ENCODE measurements around the gene TRPC6. TPM values are rescaled to one million over a fixed set of nuclear protein-coding genes. Genes with fewer than 3 reads are reported as not detected.
"Not testable (repeated sequence)": the region's sequence is repeated elsewhere in the genome, so short reads cannot be mapped to it uniquely, and the experiment has no call there.

The TRPC6 gene
- total RNA-seq, 1 donor from 2014 or later, result 0.51 TPM

- no peak overlapping the region for H3K27ac Mint-ChIP-seq (ENCODE audit: unreplicated experiment)
- H3K4me1 Mint-ChIP-seq (ENCODE audit: unreplicated experiment), result no peaks in the 10 kb centered on the region
- peaks cover 3% of the 10 kb centered on the region for H3K27me3 Mint-ChIP-seq (ENCODE audit: unreplicated experiment)
- no peak overlapping the region for H3K4me3 Mint-ChIP-seq (ENCODE audit: unreplicated experiment)
- TF ChIP-seq, protein P1, sequence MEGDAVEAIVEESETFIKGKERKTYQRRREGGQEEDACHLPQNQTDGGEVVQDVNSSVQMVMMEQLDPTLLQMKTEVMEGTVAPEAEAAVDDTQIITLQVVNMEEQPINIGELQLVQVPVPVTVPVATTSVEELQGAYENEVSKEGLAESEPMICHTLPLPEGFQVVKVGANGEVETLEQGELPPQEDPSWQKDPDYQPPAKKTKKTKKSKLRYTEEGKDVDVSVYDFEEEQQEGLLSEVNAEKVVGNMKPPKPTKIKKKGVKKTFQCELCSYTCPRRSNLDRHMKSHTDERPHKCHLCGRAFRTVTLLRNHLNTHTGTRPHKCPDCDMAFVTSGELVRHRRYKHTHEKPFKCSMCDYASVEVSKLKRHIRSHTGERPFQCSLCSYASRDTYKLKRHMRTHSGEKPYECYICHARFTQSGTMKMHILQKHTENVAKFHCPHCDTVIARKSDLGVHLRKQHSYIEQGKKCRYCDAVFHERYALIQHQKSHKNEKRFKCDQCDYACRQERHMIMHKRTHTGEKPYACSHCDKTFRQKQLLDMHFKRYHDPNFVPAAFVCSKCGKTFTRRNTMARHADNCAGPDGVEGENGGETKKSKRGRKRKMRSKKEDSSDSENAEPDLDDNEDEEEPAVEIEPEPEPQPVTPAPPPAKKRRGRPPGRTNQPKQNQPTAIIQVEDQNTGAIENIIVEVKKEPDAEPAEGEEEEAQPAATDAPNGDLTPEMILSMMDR (IDR thresholded peaks at IDR 0.05; ENCODE audit: unreplicated experiment), result no peak
- H3K9me3 Mint-ChIP-seq (ENCODE audit: unreplicated experiment), result no peaks in the 10 kb centered on the region
- H3K36me3 Mint-ChIP-seq (ENCODE audit: low read depth, unreplicated experiment), result no peaks in the 10 kb centered on the region
- DNase-seq (ENCODE audit: low spot score), result no peak
Observed at GRCh38 chr11:101444164-101444563, 139.6 kb downstream of the TRPC6 start.

DNA sequence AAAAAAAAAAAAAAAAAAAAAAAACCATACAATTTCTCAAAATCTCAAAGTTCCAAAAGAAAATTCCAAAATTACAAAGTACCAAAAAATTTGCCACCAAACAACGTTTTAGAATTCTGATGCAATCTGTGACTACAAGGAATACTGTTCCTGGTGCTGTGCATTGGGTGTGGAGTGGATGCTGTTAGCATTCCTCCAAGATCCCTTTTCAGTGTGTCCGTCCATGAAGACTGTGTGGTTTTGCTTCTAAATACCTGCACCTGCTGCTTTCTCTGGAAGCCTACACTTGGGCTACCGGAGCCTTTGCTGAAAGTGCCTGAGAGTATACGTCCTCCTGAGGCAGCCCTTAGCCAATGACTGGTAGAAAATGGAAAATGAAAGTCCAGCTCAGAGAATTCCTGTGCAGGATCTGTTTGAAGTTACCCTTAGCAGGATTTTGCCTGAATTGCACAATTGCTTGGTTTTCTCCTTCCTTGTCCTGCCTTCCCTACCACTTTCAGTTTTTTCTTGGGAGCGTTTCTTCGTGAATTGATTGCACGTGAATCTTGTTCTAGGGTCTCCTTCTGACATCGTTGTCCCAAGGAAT lies 140.8 kb downstream of the TRPC6 start:
- H3K9me3 Mint-ChIP-seq (ENCODE audit: unreplicated experiment), result no peaks in the 10 kb centered on the region
- no peak overlapping the region for H3K4me3 Mint-ChIP-seq (ENCODE audit: unreplicated experiment)
- TF ChIP-seq, protein P1 (IDR thresholded peaks at IDR 0.05; ENCODE audit: unreplicated experiment), result no peak
- H3K36me3 Mint-ChIP-seq (ENCODE audit: low read depth, unreplicated experiment), result no peaks in the 10 kb centered on the region
- no peak for DNase-seq (ENCODE audit: low spot score)
- no peaks in the 10 kb centered on the region for H3K4me1 Mint-ChIP-seq (ENCODE audit: unreplicated experiment)
- no peak overlapping the region for H3K27ac Mint-ChIP-seq (ENCODE audit: unreplicated experiment)
- peaks cover 5% of the 10 kb centered on the region for H3K27me3 Mint-ChIP-seq (ENCODE audit: unreplicated experiment)

DNA sequence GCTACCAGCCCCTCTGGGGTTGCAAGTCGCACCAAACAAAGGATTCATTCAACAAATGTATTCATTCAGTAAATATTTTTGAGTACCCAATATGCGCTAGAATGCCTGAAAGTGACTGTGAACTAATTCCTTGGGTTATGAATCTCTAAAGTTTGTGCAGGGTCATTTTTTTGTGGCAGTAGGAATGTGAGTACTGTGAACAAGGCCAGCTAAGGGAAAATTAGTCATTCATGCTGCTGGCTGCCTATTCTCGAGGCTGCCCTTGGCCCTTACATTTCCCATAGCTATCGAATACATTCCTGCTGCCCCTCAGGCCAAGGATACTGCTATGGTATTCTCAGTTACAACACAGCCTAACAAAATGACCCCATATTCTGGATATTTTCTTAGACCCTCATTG lies 141.6 kb downstream of the TRPC6 start:
- no peaks in the 10 kb centered on the region for H3K4me1 Mint-ChIP-seq (ENCODE audit: unreplicated experiment)
- TF ChIP-seq, protein P1 (IDR thresholded peaks at IDR 0.05; ENCODE audit: unreplicated experiment), result no peak
- H3K36me3 Mint-ChIP-seq (ENCODE audit: low read depth, unreplicated experiment), result no peaks in the 10 kb centered on the region
- no peaks in the 10 kb centered on the region for H3K9me3 Mint-ChIP-seq (ENCODE audit: unreplicated experiment)
- DNase-seq (ENCODE audit: low spot score), result no peak
- H3K27me3 Mint-ChIP-seq (ENCODE audit: unreplicated experiment), result peaks cover 5% of the 10 kb centered on the region
- no peak overlapping the region for H3K4me3 Mint-ChIP-seq (ENCODE audit: unreplicated experiment)
- no peak overlapping the region for H3K27ac Mint-ChIP-seq (ENCODE audit: unreplicated experiment)

GRCh38 chr11:101441747-101442146 lies 142.1 kb downstream of the TRPC6 start:
- no peaks in the 10 kb centered on the region for H3K9me3 Mint-ChIP-seq (ENCODE audit: unreplicated experiment)
- no peak overlapping the region for H3K4me3 Mint-ChIP-seq (ENCODE audit: unreplicated experiment)
- DNase-seq (ENCODE audit: low spot score), result no peak
- H3K4me1 Mint-ChIP-seq (ENCODE audit: unreplicated experiment), result no peaks in the 10 kb centered on the region
- TF ChIP-seq, protein P1 (IDR thresholded peaks at IDR 0.05; ENCODE audit: unreplicated experiment), result no peak
- H3K27ac Mint-ChIP-seq (ENCODE audit: unreplicated experiment), result no peak overlapping the region
- peaks cover 5% of the 10 kb centered on the region for H3K27me3 Mint-ChIP-seq (ENCODE audit: unreplicated experiment)
- H3K36me3 Mint-ChIP-seq (ENCODE audit: low read depth, unreplicated experiment), result no peaks in the 10 kb centered on the region

DNA sequence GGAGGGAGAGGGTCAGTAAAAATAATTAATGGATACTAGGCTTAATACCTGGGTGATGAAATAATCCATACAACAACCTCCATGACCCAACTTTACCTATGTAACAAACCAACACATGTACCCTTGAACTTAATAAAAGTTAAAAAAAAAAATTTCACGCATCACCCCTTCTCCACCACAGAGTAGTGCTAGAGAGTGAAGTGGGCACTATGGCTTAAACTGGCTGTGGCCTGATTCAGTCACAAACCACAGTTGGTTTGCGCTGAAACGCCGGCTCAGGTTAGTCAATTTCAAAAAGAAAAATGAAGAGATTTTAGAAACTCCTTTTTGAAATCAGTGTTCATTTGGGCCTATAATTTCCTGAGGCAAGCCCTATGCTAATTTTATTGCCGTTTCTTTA lies 144.3 kb downstream of the TRPC6 start:
- no peaks in the 10 kb centered on the region for H3K36me3 Mint-ChIP-seq (ENCODE audit: low read depth, unreplicated experiment)

DNA sequence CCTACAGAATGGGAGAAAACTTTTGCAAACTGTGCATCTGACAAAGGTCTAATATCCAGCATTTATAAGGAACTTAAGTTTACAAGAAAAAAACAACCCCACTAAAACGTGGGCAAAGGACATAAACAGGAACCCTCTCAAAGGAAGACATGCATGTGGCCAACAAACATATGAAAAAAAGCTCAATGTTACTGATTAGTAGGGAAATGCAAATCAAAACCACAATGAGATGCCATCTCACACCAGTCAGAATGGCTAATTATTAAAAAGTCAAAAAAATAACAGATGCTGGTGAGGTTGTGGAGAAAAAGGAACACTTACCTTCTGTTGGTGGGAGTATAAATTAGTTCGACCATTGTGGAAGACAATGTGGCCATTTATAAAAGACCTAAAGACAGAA lies 145.1 kb downstream of the TRPC6 start:
- not testable (repeated sequence) for H3K36me3 Mint-ChIP-seq (ENCODE audit: low read depth, unreplicated experiment); H3K9me3 Mint-ChIP-seq (ENCODE audit: unreplicated experiment); H3K4me3 Mint-ChIP-seq (ENCODE audit: unreplicated experiment); H3K27me3 Mint-ChIP-seq (ENCODE audit: unreplicated experiment); H3K27ac Mint-ChIP-seq (ENCODE audit: unreplicated experiment); DNase-seq (ENCODE audit: low spot score); H3K4me1 Mint-ChIP-seq (ENCODE audit: unreplicated experiment)

More for the DNA sequence above, 144.3 kb downstream of the TRPC6 start:
- H3K4me3 Mint-ChIP-seq (ENCODE audit: unreplicated experiment), result no peak overlapping the region
- no peak overlapping the region for H3K27ac Mint-ChIP-seq (ENCODE audit: unreplicated experiment)
- H3K4me1 Mint-ChIP-seq (ENCODE audit: unreplicated experiment), result no peaks in the 10 kb centered on the region
- H3K9me3 Mint-ChIP-seq (ENCODE audit: unreplicated experiment), result no peaks in the 10 kb centered on the region
- DNase-seq (ENCODE audit: low spot score), result no peak
- TF ChIP-seq, protein P1 (IDR thresholded peaks at IDR 0.05; ENCODE audit: unreplicated experiment), result peak; percentile 26
- H3K27me3 Mint-ChIP-seq (ENCODE audit: unreplicated experiment), result peaks cover 5% of the 10 kb centered on the region
